PC-9 (cell line): Measurements from ENCODE around the gene SPOCK3. TPM values are rescaled to one million over a fixed set of nuclear protein-coding genes. Genes with fewer than 3 reads are reported as not detected.
"Not testable (repeated sequence)": the region's sequence is repeated elsewhere in the genome, so short reads cannot be mapped to it uniquely, and the experiment has no call there.

Experiments used
- BruUV-seq: library from RNA; stranded (reverse); fragments of 400-500 nt; replicated peaks from 2 replicates; lab custom pipeline; 2021; lab: Mats Ljungman, UMichigan
- CTCF ChIA-PET: fragments of 300-600 bp; sonication (Branson Sonifier 250); formaldehyde crosslinking; loops from one replicate; lab custom pipeline; 2022; ENCODE audit warnings: antibody characterized with exemption; lab: Charles Lee
- POLR2A ChIA-PET: fragments of 300-600 bp; sonication (Branson Sonifier 250); formaldehyde crosslinking; loops from one replicate; lab custom pipeline; 2022; ENCODE audit warnings: antibody characterized with exemption; ENCODE audit not compliant: unreplicated experiment; lab: Charles Lee
- DNase-seq, 2 experiments: peaks; one replicate each; pipeline versions ENCODE4 v3.0.0 to v3.0.0-alpha.2; 2015 to 2022; ENCODE audit warnings: mixed read lengths in 1 of 2
- H2AFZ ChIP-seq: fragments of 200-600 bp; sonication (generic); 2 replicates; pipeline ENCODE4 v1.8.1; 2017; ENCODE audit warnings: antibody characterized with exemption
- H3F3A ChIP-seq: fragments of 200-600 bp; sonication (generic); 2 replicates; pipeline ENCODE4 v1.8.1; 2017; ENCODE audit warnings: antibody characterized with exemption, mild to moderate bottlenecking, low read depth; ENCODE audit not compliant: insufficient read depth
- H3K27ac ChIP-seq: fragments of 200-600 bp; sonication (generic); 2 replicates; pipeline ENCODE4 v1.6.1; 2016; ENCODE audit warnings: mixed run types
- H3K27me3 ChIP-seq: fragments of 200-600 bp; sonication (generic); 2 replicates; pipeline ENCODE4 v1.6.1; 2016; ENCODE audit warnings: low read depth, mixed run types; ENCODE audit not compliant: insufficient read depth
- H3K36me3 ChIP-seq: fragments of 200-600 bp; sonication (generic); 2 replicates; pipeline ENCODE4 v1.6.1; 2016; ENCODE audit warnings: low read depth, mixed run types
- H3K4me1 ChIP-seq: fragments of 200-600 bp; sonication (generic); replicated peaks from 2 replicates; pipeline ENCODE4 v1.6.1; 2016; ENCODE audit warnings: mixed run types; ENCODE audit not compliant: insufficient read depth
- H3K4me2 ChIP-seq: fragments of 200-600 bp; sonication (generic); 2 replicates; pipeline ENCODE4 v1.6.1; 2017; ENCODE audit warnings: mixed run types
- H3K4me3 ChIP-seq: fragments of 200-600 bp; sonication (generic); 2 replicates; pipeline ENCODE4 v1.6.1; 2016; ENCODE audit warnings: mixed run types
- H3K79me2 ChIP-seq: fragments of 200-600 bp; sonication (generic); 2 replicates; pipeline ENCODE4 v1.6.1; 2017; ENCODE audit warnings: low read depth, mixed run types
- H3K9me2 ChIP-seq: fragments of 200-600 bp; sonication (generic); 2 replicates; pipeline ENCODE4 v1.8.1; 2017; ENCODE audit warnings: mild to moderate bottlenecking; ENCODE audit not compliant: insufficient read depth
- H3K9me3 ChIP-seq: fragments of 200-600 bp; sonication (generic); 2 replicates; pipeline ENCODE4 v1.8.1; 2016; ENCODE audit warnings: low read depth; ENCODE audit not compliant: insufficient read depth
- H4K20me1 ChIP-seq: fragments of 200-600 bp; sonication (generic); 2 replicates; pipeline ENCODE4 v1.8.1; 2017; ENCODE audit not compliant: insufficient read depth
- CTCF ChIP-seq: fragments of 200-600 bp; sonication (generic); conservative IDR thresholded peaks from 2 replicates; pipeline ENCODE4 v1.6.1; 2017; ENCODE audit warnings: mixed run types, antibody characterized with exemption, mild to moderate bottlenecking, moderate library complexity
- EZH2 ChIP-seq: fragments of 200-600 bp; sonication (generic); IDR thresholded peaks from 2 replicates; pipeline ENCODE4 v1.8.0; 2017; ENCODE audit warnings: antibody characterized with exemption, low read depth
- intact Hi-C: fragments of 100-400 bp; cut with micrococcal nuclease; formaldehyde crosslinking; loops from one replicate; pipeline ENCODE4 v1.10.0; 2022; ENCODE audit not compliant: unreplicated experiment
- total RNA-seq: library from RNA; stranded (reverse); gene quantifications from 2 replicates; pipeline ENCODE4 v1.2.3, GENCODE V29; 2021

SPOCK3 gene
- total RNA-seq, 1 experiment from 2014 or later, result not detected

GRCh38 chr4:166882221-166882620, 352.1 kb downstream of the SPOCK3 start:
- POLR2A ChIA-PET, result no interaction called here
- no peak for DNase-seq

GRCh38 chr4:166875821-166876220, 358.5 kb downstream of the SPOCK3 start:
- H3K4me3 ChIP-seq, result no peak overlapping the region
- H3K27me3 ChIP-seq, result no peaks in the 10 kb centered on the region
- no peaks in the 10 kb centered on the region for H3F3A ChIP-seq
- no TSS peak for BruUV-seq
- intact Hi-C loops, result no loop called here
- ChIA-PET CTCF (no interaction called here), POLR2A (no interaction called here)
- no peak for DNase-seq
- no peaks in the 10 kb centered on the region for H3K9me2 ChIP-seq
- H4K20me1 ChIP-seq, result no peaks in the 10 kb centered on the region
- H3K4me1 ChIP-seq, result no peaks in the 10 kb centered on the region
- no peak overlapping the region for H3K4me2 ChIP-seq
- H3K79me2 ChIP-seq, result no peaks in the 10 kb centered on the region
- H3K36me3 ChIP-seq, result no peaks in the 10 kb centered on the region
- 0 out of 2 replicates have a peak overlapping the region, but pooled peaks have one; percentile 49 for H2AFZ ChIP-seq
- H3K27ac ChIP-seq, result no peak overlapping the region
- H3K9me3 ChIP-seq, result no peaks in the 10 kb centered on the region
- no peak for TF ChIP-seq CTCF
- no peak for TF ChIP-seq EZH2

More at GRCh38 chr4:166882221-166882620, 352.1 kb downstream of the SPOCK3 start:
- CTCF ChIA-PET, result no interaction called here
- Histone ChIP-seq H3K4me3 (no peak overlapping the region), H3K9me2 (no peaks in the 10 kb centered on the region), H3K4me2 (no peak overlapping the region), H3K79me2 (no peaks in the 10 kb centered on the region), H4K20me1 (no peaks in the 10 kb centered on the region), H3F3A (no peaks in the 10 kb centered on the region), H3K9me3 (no peaks in the 10 kb centered on the region), H3K27ac (no peak overlapping the region), H2AFZ (no peak overlapping the region), H3K27me3 (no peaks in the 10 kb centered on the region), H3K36me3 (no peaks in the 10 kb centered on the region), H3K4me1 (no peaks in the 10 kb centered on the region)
- intact Hi-C loops, result no loop called here
- BruUV-seq, result no TSS peak
- TF ChIP-seq EZH2, result no peak
- no peak for TF ChIP-seq CTCF

GRCh38 chr4:166862032-166862431, 372.3 kb downstream of the SPOCK3 start:
- H4K20me1 ChIP-seq, result no peaks in the 10 kb centered on the region
- H3K9me2 ChIP-seq, result no peaks in the 10 kb centered on the region
- no peak overlapping the region for H3K27ac ChIP-seq
- no peaks in the 10 kb centered on the region for H3F3A ChIP-seq
- ChIA-PET CTCF (no interaction called here), POLR2A (no interaction called here)
- no peak overlapping the region for H3K4me2 ChIP-seq
- H3K9me3 ChIP-seq, result no peaks in the 10 kb centered on the region
- no peak for DNase-seq
- no peak overlapping the region for H3K4me3 ChIP-seq
- intact Hi-C loops, result no loop called here
- H3K27me3 ChIP-seq, result no peaks in the 10 kb centered on the region
- no peaks in the 10 kb centered on the region for H3K36me3 ChIP-seq
- TF ChIP-seq CTCF, result no peak
- no peak for TF ChIP-seq EZH2
- no TSS peak for BruUV-seq
- H3K4me1 ChIP-seq, result no peaks in the 10 kb centered on the region
- H2AFZ ChIP-seq, result no peak overlapping the region
- no peaks in the 10 kb centered on the region for H3K79me2 ChIP-seq

- DNase-seq, result peak in 1 of 2 experiments; percentile 22
- H3K79me2 ChIP-seq, H3K27me3 ChIP-seq, H3K4me1 ChIP-seq, H3K27ac ChIP-seq, CTCF ChIA-PET, intact Hi-C loops, BruUV-seq, H3K9me3 ChIP-seq, H3K9me2 ChIP-seq, POLR2A ChIA-PET, H3F3A ChIP-seq, H3K36me3 ChIP-seq, H4K20me1 ChIP-seq: not testable (repeated sequence)
- Histone ChIP-seq H3K4me2 (peak overlapping the region; percentile 36; the same call in 1 of the 2 replicates), H3K4me3 (peak overlapping the region; percentile 26; the same call in 1 of the 2 replicates), H2AFZ (0 out of 2 replicates have a peak overlapping the region, but pooled peaks have one; percentile 33)
Observed at GRCh38 chr4:166850398-166850797, 383.9 kb downstream of the SPOCK3 start.
